K562 (cell line): ENCODE measurements around the gene DHRS13. TPM values are rescaled to one million over a fixed set of nuclear protein-coding genes. Genes with fewer than 3 reads are reported as not detected.

Experiments
- ATF3 ChIP-seq, 2 experiments: fragments of 450-650 bp in 1 of 2; sonication (generic) in 1 of 2; formaldehyde crosslinking in 1 of 2; IDR thresholded peaks in 1 of 2; conservative IDR thresholded peaks in 1 of 2; 2 replicates each; pipeline versions ENCODE4 v1.6.1 to v1.8.1; 2016 to 2023; ENCODE audit warnings: mild to moderate bottlenecking in 2 of 2, moderate library complexity in 2 of 2, inconsistent platforms in 1 of 2, missing genetic modification reagents in 1 of 2
- CHD1 ChIP-seq: fragments of 200-600 bp; sonication (generic); IDR thresholded peaks from one replicate; pipeline ENCODE4 v1.6.1; 2012; ENCODE audit warnings: mild to moderate bottlenecking, moderate library complexity, low read length, inconsistent platforms
- ESRRA ChIP-seq: fragments of 450-650 bp; IDR thresholded peaks from 2 replicates; pipeline ENCODE4 v1.6.1; 2014; ENCODE audit warnings: low read depth, mild to moderate bottlenecking, moderate library complexity, borderline replicate concordance
- HINFP ChIP-seq: fragments of 450-650 bp; conservative IDR thresholded peaks from 2 replicates; pipeline ENCODE4 v1.6.1; 2016; ENCODE audit warnings: missing genetic modification characterization, low read depth, mild to moderate bottlenecking, control low read depth, missing compliant biosample characterization
- JUND ChIP-seq, 2 experiments: IDR thresholded peaks; 2 replicates in 1 of 2; 3 replicates in 1 of 2; pipeline ENCODE4 v1.6.1; 2011; ENCODE audit warnings: borderline replicate concordance in 2 of 2, low read depth in 2 of 2, low read length in 2 of 2, improper control_type of control experiment in 1 of 2, missing biosample characterization in 1 of 2, missing genetic modification characterization in 1 of 2, missing genetic modification reagents in 1 of 2
- MAFG ChIP-seq: fragments of 450-650 bp; conservative IDR thresholded peaks from 2 replicates; pipeline ENCODE4 v1.6.1; 2016; ENCODE audit warnings: missing genetic modification characterization, missing compliant biosample characterization
- MNT ChIP-seq, 2 experiments: fragments of 450-650 bp; conservative IDR thresholded peaks; 2 replicates each; pipeline ENCODE4 v1.6.1; 2017; ENCODE audit warnings: mild to moderate bottlenecking in 2 of 2, moderate library complexity in 2 of 2
- MYBL2 ChIP-seq, 2 experiments: fragments of 450-650 bp in 1 of 2; sonication (generic) in 1 of 2; formaldehyde crosslinking in 1 of 2; IDR thresholded peaks; 2 replicates each; pipeline versions ENCODE4 v1.6.1 to v1.8.1; 2017 to 2022; ENCODE audit warnings: borderline replicate concordance in 1 of 2, inconsistent platforms in 1 of 2, low read depth in 1 of 2, mild to moderate bottlenecking in 1 of 2, missing genetic modification reagents in 1 of 2, moderate library complexity in 1 of 2
- NCOR1 ChIP-seq: fragments of 450-650 bp; IDR thresholded peaks from 2 replicates; pipeline ENCODE4 v1.6.1; 2016; ENCODE audit warnings: mild to moderate bottlenecking, moderate library complexity
- NFXL1 ChIP-seq: fragments of 450-650 bp; formaldehyde crosslinking; IDR thresholded peaks from 2 replicates; pipeline ENCODE4 v1.4.0; 2021; ENCODE audit warnings: mild to moderate bottlenecking
- SMARCA4 ChIP-seq: fragments of 450-650 bp; IDR thresholded peaks from 2 replicates; pipeline ENCODE4 v1.6.1; 2016
- TAF1 ChIP-seq: IDR thresholded peaks from 2 replicates; pipeline ENCODE4 v1.6.1; 2011; ENCODE audit warnings: mild to moderate bottlenecking, low read length, moderate library complexity; ENCODE audit not compliant: insufficient read depth, control insufficient read depth, severe bottlenecking; ENCODE audit errors: extremely low read depth
- TAL1 ChIP-seq: fragments of 450-650 bp; IDR thresholded peaks from 2 replicates; pipeline ENCODE4 v1.6.1; 2016; ENCODE audit warnings: mild to moderate bottlenecking
- TARDBP ChIP-seq: fragments of 450-650 bp; IDR thresholded peaks from 2 replicates; pipeline ENCODE4 v1.6.1; 2016
- TCF15 ChIP-seq: fragments of 250-450 bp; sonication (Bioruptor Pico); IDR thresholded peaks from 2 replicates; pipeline ENCODE4 v1.8.0; 2022; ENCODE audit warnings: moderate library complexity, mild to moderate bottlenecking, inconsistent platforms
- TEAD4 ChIP-seq, 2 experiments: sonication (generic) in 1 of 2; formaldehyde crosslinking in 1 of 2; IDR thresholded peaks; 2 replicates each; pipeline versions ENCODE4 v1.6.1 to v1.8.0; 2012 to 2022; ENCODE audit warnings: borderline replicate concordance in 1 of 2, inconsistent platforms in 1 of 2, low read length in 1 of 2, mild to moderate bottlenecking in 1 of 2, missing genetic modification reagents in 1 of 2
- ZNF592 ChIP-seq: fragments of 450-650 bp; IDR thresholded peaks from 2 replicates; pipeline ENCODE4 v1.6.1; 2017; ENCODE audit warnings: antibody characterized with exemption, mild to moderate bottlenecking
- polyA plus RNA-seq, 8 experiments: library from polyadenylated mRNA; depleted of rRNA in 4 of 8; stranded (reverse) in 5 of 8; unstranded in 3 of 8; fragments of >200 nt; fragmentation: Nextera tagmentation in 2 of 8; fragmentation: Illumina TruSeq in 1 of 8; extraction: Ambion mirVana in 2 of 8; extraction: Trizol in 1 of 8; gene quantifications; 2 replicates each; pipeline versions ENCODE4 v1.2.1 to v1.2.3, GENCODE V29; 2011 to 2014; ENCODE audit warnings: inconsistent platforms in 1 of 8, missing spikeins in 1 of 8
- total RNA-seq, 7 experiments: library from RNA; depleted of rRNA in 6 of 7; stranded (reverse); fragments of >200 nt in 6 of 7; fragmentation: Illumina TruSeq in 2 of 7; extraction: Trizol in 2 of 7; gene quantifications; 2 replicates each; pipeline versions ENCODE4 v1.2.1 to v1.2.3, GENCODE V29; 2011 to 2021; ENCODE audit warnings: low replicate concordance in 1 of 7

Gene DHRS13
- total and polyA plus RNA-seq, 9 of the 15 experiments (the other 6 are each of a cell fraction or from before 2014, with no cell fraction given), result 0.32 to 52.3 (median 34.3) TPM; not detected in 1

GRCh38 chr17:28874750-28875149 lies 28.1 kb downstream of the DHRS13 start (continued):
- TF ChIP-seq HINFP (tag) (no peak), ESRRA (peak; percentile 82; the same call in 1 of the 2 replicates), MNT (conservative IDR thresholded peaks at IDR 0.05) (no peak), CHD1 (no peak), ATF3 (IDR thresholded peaks at IDR 0.05) (peak; percentile 82), ATF3 (CRISPR knock-in tag; conservative IDR thresholded peaks at IDR 0.05) (no peak), MYBL2 (IDR thresholded peaks at IDR 0.05; ENCODE audit: low read depth) (no peak), MYBL2 (CRISPR knock-in tag; IDR thresholded peaks at IDR 0.05; ENCODE audit: borderline replicate concordance) (no peak), NFXL1 (CRISPR knock-in tag) (no peak), TAF1 (no peak), TEAD4 (IDR thresholded peaks at IDR 0.05; ENCODE audit: low read length) (peak; percentile 35; the same call in 1 of the 2 replicates), TEAD4 (CRISPR knock-in tag; IDR thresholded peaks at IDR 0.05; ENCODE audit: borderline replicate concordance) (no peak), TAL1 (peak; percentile 43; the same call in 1 of the 2 replicates), SMARCA4 (peak; percentile 65), MAFG (tag) (peak; percentile 19; the same call in 1 of the 2 replicates), TCF15 (no peak), NCOR1 (peak; percentile 14; the same call in 1 of the 2 replicates), JUND (IDR thresholded peaks at IDR 0.05; ENCODE audit: borderline replicate concordance, low read depth, low read length) (peak; percentile 74), JUND (tag; IDR thresholded peaks at IDR 0.05; ENCODE audit: borderline replicate concordance, low read depth, low read length) (peak; percentile 56; the same call in 1 of the 3 replicates), ZNF592 (0 out of 2 replicates have a peak, but pooled peaks have one; percentile 25), TARDBP (no peak)
